ENCODE data around the gene CAND1.

DNA sequence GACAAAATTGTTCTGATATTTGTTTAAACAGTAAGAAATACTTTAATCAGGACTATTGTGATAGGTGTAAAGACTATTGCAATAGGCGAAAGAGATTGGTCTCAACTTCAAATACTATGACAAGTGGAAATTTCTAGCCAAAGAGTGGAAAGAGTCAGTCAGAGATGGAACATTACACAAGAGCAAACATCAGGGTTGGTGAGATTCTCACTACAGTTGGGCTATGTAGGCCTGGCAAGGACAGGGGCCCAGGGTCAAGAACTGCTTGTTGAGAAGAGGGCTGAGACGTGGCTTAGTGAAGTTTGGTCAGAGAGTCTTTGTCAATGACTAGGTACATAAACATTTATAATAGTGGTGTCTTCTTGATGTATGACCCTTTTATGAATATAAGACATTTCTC, 19.4 kb downstream of the CAND1 start:
- TF ChIP-seq, protein P1, sequence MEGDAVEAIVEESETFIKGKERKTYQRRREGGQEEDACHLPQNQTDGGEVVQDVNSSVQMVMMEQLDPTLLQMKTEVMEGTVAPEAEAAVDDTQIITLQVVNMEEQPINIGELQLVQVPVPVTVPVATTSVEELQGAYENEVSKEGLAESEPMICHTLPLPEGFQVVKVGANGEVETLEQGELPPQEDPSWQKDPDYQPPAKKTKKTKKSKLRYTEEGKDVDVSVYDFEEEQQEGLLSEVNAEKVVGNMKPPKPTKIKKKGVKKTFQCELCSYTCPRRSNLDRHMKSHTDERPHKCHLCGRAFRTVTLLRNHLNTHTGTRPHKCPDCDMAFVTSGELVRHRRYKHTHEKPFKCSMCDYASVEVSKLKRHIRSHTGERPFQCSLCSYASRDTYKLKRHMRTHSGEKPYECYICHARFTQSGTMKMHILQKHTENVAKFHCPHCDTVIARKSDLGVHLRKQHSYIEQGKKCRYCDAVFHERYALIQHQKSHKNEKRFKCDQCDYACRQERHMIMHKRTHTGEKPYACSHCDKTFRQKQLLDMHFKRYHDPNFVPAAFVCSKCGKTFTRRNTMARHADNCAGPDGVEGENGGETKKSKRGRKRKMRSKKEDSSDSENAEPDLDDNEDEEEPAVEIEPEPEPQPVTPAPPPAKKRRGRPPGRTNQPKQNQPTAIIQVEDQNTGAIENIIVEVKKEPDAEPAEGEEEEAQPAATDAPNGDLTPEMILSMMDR (IDR thresholded peaks at IDR 0.05 in 8 of 11, conservative IDR thresholded peaks at IDR 0.05 in 3 of 11) = no peak
- TF ChIP-seq POLR2A (IDR thresholded peaks at IDR 0.05) = no peak

Data from spleen (tissue), 7 donors.